SK-N-SH (cell line): ENCODE data around the gene VASP. TPM values are rescaled to one million over a fixed set of nuclear protein-coding genes. Genes with fewer than 3 reads are reported as not detected.

Source experiments
- CTCF ChIA-PET: fragments of 300-600, 350-600 bp; formaldehyde crosslinking; extraction: SDS; loops from one replicate; lab custom pipeline; 2021; lab: Yijun Ruan, JAX
- POLR2A ChIA-PET: fragments of 350-600 bp; sonication (Branson Sonifier 250); formaldehyde crosslinking; extraction: SDS; loops from one replicate; lab custom pipeline; 2020; ENCODE audit warnings: antibody characterized with exemption, inconsistent platforms; lab: Yijun Ruan, JAX
- DNase-seq: peaks from one replicate; pipeline ENCODE4 v3.0.0; 2012
- H2AFZ ChIP-seq: fragments of 200-600 bp; sonication (generic); 2 replicates; pipeline ENCODE4 v1.8.1; 2016; ENCODE audit warnings: antibody characterized with exemption, mild to moderate bottlenecking, low read depth
- H3F3A ChIP-seq: fragments of 200-600 bp; sonication (generic); replicated peaks from 2 replicates; pipeline ENCODE3; 2016; ENCODE audit warnings: antibody characterized with exemption, mild to moderate bottlenecking; ENCODE audit not compliant: insufficient read depth
- H3K27ac ChIP-seq, 2 experiments: fragments of 200-500 bp in 1 of 2; fragments of 200-600 bp in 1 of 2; sonication (Bioruptor generic) in 1 of 2; sonication (generic), shearing (Covaris generic) in 1 of 2; 2 replicates each; pipeline versions ENCODE4 v1.5.1 to v1.6.1; 2014 to 2016; ENCODE audit warnings: low read depth in 2 of 2, inconsistent platforms in 1 of 2, low read length in 1 of 2, mild to moderate bottlenecking in 1 of 2, mixed read lengths in 1 of 2
- H3K27me3 ChIP-seq: fragments of 200-600 bp; sonication (generic), shearing (Covaris generic); 2 replicates; pipeline ENCODE4 v1.6.1; 2016; ENCODE audit warnings: mixed run types; ENCODE audit not compliant: insufficient read depth
- H3K36me3 ChIP-seq, 2 experiments: fragments of 200-500 bp in 1 of 2; fragments of 200-600 bp in 1 of 2; sonication (Bioruptor generic) in 1 of 2; sonication (generic) in 1 of 2; replicated peaks in 1 of 2; 2 replicates each; pipeline versions ENCODE3 to v1.5.1; 2014 to 2016; ENCODE audit warnings: low read length in 1 of 2, mild to moderate bottlenecking in 1 of 2; ENCODE audit not compliant: insufficient read depth in 2 of 2, control insufficient read depth in 1 of 2
- H3K4me1 ChIP-seq, 2 experiments: fragments of 200-500 bp in 1 of 2; fragments of 200-600 bp in 1 of 2; sonication (Bioruptor generic) in 1 of 2; sonication (generic), shearing (Covaris generic) in 1 of 2; 2 replicates each; pipeline versions ENCODE4 v1.5.1 to v1.6.1; 2014 to 2016; ENCODE audit warnings: low read depth in 1 of 2, low read length in 1 of 2, mixed run types in 1 of 2; ENCODE audit not compliant: insufficient read depth in 2 of 2, control insufficient read depth in 1 of 2
- H3K4me2 ChIP-seq: fragments of 200-600 bp; sonication (generic), shearing (Covaris generic); 2 replicates; pipeline ENCODE4 v1.6.1; 2017; ENCODE audit warnings: mixed run types
- H3K4me3 ChIP-seq, 2 experiments: fragments of 200-500 bp in 1 of 2; fragments of 200-600 bp in 1 of 2; sonication (Bioruptor generic) in 1 of 2; sonication (generic), shearing (Covaris generic) in 1 of 2; 2 replicates each; pipeline versions ENCODE4 v1.5.1 to v1.8.1; 2014 to 2016; ENCODE audit warnings: low read depth in 2 of 2, inconsistent platforms in 1 of 2, low read length in 1 of 2, mild to moderate bottlenecking in 1 of 2, mixed read lengths in 1 of 2, moderate library complexity in 1 of 2
- H3K79me2 ChIP-seq: fragments of 200-600 bp; sonication (generic); 2 replicates; pipeline ENCODE4 v1.8.1; 2017; ENCODE audit warnings: mild to moderate bottlenecking; ENCODE audit not compliant: insufficient read depth
- H3K9ac ChIP-seq: fragments of 200-600 bp; sonication (generic); 2 replicates; pipeline ENCODE4 v1.6.1; 2017; ENCODE audit warnings: mixed run types
- H3K9me2 ChIP-seq: fragments of 200-600 bp; sonication (generic); 2 replicates; pipeline ENCODE4 v1.6.1; 2017; ENCODE audit warnings: mixed run types
- H3K9me3 ChIP-seq: fragments of 200-600 bp; sonication (generic); 2 replicates; pipeline ENCODE4 v1.6.1; 2017; ENCODE audit warnings: mixed run types, mild to moderate bottlenecking, moderate library complexity
- H4K20me1 ChIP-seq: fragments of 200-600 bp; sonication (generic); 2 replicates; pipeline ENCODE4 v1.6.1; 2017; ENCODE audit warnings: mild to moderate bottlenecking, mixed run types; ENCODE audit not compliant: insufficient read depth
- CHD2 ChIP-seq: fragments of 150-350 bp; IDR thresholded peaks from 2 replicates; pipeline ENCODE4 v1.6.1; 2018; ENCODE audit warnings: low read length; ENCODE audit not compliant: partially characterized antibody
- FOXJ3 ChIP-seq: sonication (generic); formaldehyde crosslinking; IDR thresholded peaks from 2 replicates; pipeline ENCODE4 v1.5.1; 2020; ENCODE audit warnings: mild to moderate bottlenecking, missing genetic modification reagents
- GATA2 ChIP-seq: sonication (generic); formaldehyde crosslinking; IDR thresholded peaks from 2 replicates; pipeline ENCODE4 v1.5.0; 2020; ENCODE audit warnings: mild to moderate bottlenecking, missing genetic modification reagents
- MXI1 ChIP-seq: IDR thresholded peaks from 2 replicates; pipeline ENCODE4 v1.6.1; 2012; ENCODE audit warnings: mild to moderate bottlenecking, low read depth, low read length, improper control_type of control experiment
- NFIC ChIP-seq: IDR thresholded peaks from 2 replicates; pipeline ENCODE4 v1.4.0; 2012; ENCODE audit warnings: borderline replicate concordance
- NRF1 ChIP-seq: IDR thresholded peaks from 2 replicates; pipeline ENCODE4 v1.6.1; 2012; ENCODE audit warnings: low read depth, mild to moderate bottlenecking, low read length
- RAD21 ChIP-seq: IDR thresholded peaks from 2 replicates; pipeline ENCODE4 v1.6.1; 2012; ENCODE audit warnings: mild to moderate bottlenecking, low read length
- RCOR1 ChIP-seq: fragments of 150-350 bp; IDR thresholded peaks from 2 replicates; pipeline ENCODE4 v1.6.1; 2017; ENCODE audit warnings: antibody characterized with exemption, low read length
- RFX5 ChIP-seq: IDR thresholded peaks from 2 replicates; pipeline ENCODE4 v1.6.1; 2012; ENCODE audit warnings: mild to moderate bottlenecking, improper control_type of control experiment, low read length
- RXRA ChIP-seq: IDR thresholded peaks from 2 replicates; pipeline ENCODE4 v1.4.0; 2012; ENCODE audit warnings: low read depth, mild to moderate bottlenecking, borderline replicate concordance
- TAF1 ChIP-seq: IDR thresholded peaks from 2 replicates; pipeline ENCODE4 v1.6.1; 2012; ENCODE audit warnings: low read depth, mild to moderate bottlenecking, low read length, moderate library complexity, borderline replicate concordance
- TCF12 ChIP-seq: IDR thresholded peaks from 2 replicates; pipeline ENCODE4 v1.4.0; 2012
- USF2 ChIP-seq: fragments of 150-350 bp; IDR thresholded peaks from 2 replicates; pipeline ENCODE4 v1.6.1; 2017; ENCODE audit warnings: antibody characterized with exemption, low read length, low read depth, borderline replicate concordance
- WGBS: methylation state at CpG from one replicate; pipeline ENCODE4 v1.1.6; 2017; ENCODE audit warnings: low lambda C conversion rate; 5-methylcytosine and 5-hydroxymethylcytosine counted together
- polyA plus RNA-seq, 3 experiments: library from polyadenylated mRNA; depleted of rRNA; stranded (reverse); fragments of >200 nt; gene quantifications; 2 replicates each; pipeline ENCODE4 v1.2.3, GENCODE V29; 2012
- TF ChIP-seq, protein P1 (sequence below): fragments of 150-350 bp; IDR thresholded peaks from 2 replicates; pipeline ENCODE4 v1.6.1; 2016; ENCODE audit warnings: mild to moderate bottlenecking, low read depth, low read length
- TF ChIP-seq, protein P2 (sequence below): IDR thresholded peaks from 2 replicates; pipeline ENCODE4 v1.6.1; 2012; ENCODE audit warnings: mild to moderate bottlenecking, low read depth, low read length, moderate library complexity

VASP gene
- polyA plus RNA-seq, 1 of the 3 experiments (the other 2 are of a cell fraction) = 37.8 TPM

DNA sequence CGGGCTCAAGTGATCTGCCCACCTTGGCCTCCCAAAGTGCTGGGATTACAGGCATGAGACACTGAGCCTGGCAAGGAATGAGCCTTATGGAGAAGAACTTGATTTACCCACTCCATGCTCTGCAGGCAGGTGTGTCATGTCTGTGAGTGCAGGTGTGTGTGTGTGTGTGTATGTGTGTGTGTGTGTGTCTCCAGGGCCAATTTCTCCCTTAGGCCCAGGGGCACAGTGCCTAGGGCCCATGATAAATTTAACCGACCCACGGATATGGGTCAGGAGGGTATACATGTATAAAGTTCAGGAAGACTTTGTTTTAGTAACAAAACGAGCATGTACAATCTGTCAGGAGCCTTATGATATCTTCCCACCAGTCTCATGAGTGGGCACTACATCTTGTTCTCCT is 44.0 kb upstream of the VASP start:
- CTCF ChIA-PET = interaction anchor here (2.1 to 27.6 kb wide), 3 partner anchors 10 to 20 kb away, joined by 6 to 870 read pairs (median 19); no protein-coding TSS in a partner anchor
- POLR2A ChIA-PET = no interaction called here

GRCh38 chr19:45464274-45464673 is 43.0 kb upstream of the VASP start:
- no peaks in the 10 kb centered on the region for H3K36me3 ChIP-seq
- POLR2A ChIA-PET = no interaction called here
- peaks cover 7% of the 10 kb centered on the region for H3F3A ChIP-seq
- no peak for TF ChIP-seq MXI1
- no peak for TF ChIP-seq RCOR1
- H3K4me2 ChIP-seq = no peak overlapping the region
- no peaks in the 10 kb centered on the region for H3K9me2 ChIP-seq
- no peak overlapping the region for H3K27ac ChIP-seq
- no peak overlapping the region for H3K9ac ChIP-seq
- H2AFZ ChIP-seq = no peak overlapping the region
- H3K4me3 ChIP-seq = no peak overlapping the region
- no peaks in the 10 kb centered on the region; the same call in 1 of the 2 replicates for H3K27me3 ChIP-seq
- 35% methylated on average over 2 of the region's 2 CpGs for WGBS
- no peaks in the 10 kb centered on the region for H3K79me2 ChIP-seq
- H3K9me3 ChIP-seq = no peaks in the 10 kb centered on the region
- H3K4me1 ChIP-seq = peaks cover 0 to 12% of the 10 kb centered on the region in 2 experiments; a peak in 1 of 4 replicates
- DNase-seq = no peak
- H4K20me1 ChIP-seq = peaks cover 13% of the 10 kb centered on the region; the same call in 1 of the 2 replicates
- CTCF ChIA-PET = interaction anchor here (2.0 to 27.6 kb wide), 3 partner anchors 14 to 21 kb away, joined by 5 to 870 read pairs (median 19); no protein-coding TSS in a partner anchor

More for the DNA sequence above, 44.0 kb upstream of the VASP start:
- Histone ChIP-seq H2AFZ (no peak overlapping the region), H3K9me2 (no peaks in the 10 kb centered on the region)
- no peak for TF ChIP-seq NRF1
- TF ChIP-seq, all 33 proteins: peak for 0
- no peak overlapping the region for H3K4me3 ChIP-seq
- no peak for DNase-seq
- no peak overlapping the region for H3K27ac ChIP-seq
- H3K27me3 ChIP-seq = no peaks in the 10 kb centered on the region; the same call in 1 of the 2 replicates
- H3K79me2 ChIP-seq = no peaks in the 10 kb centered on the region
- peaks cover 11% of the 10 kb centered on the region for H3F3A ChIP-seq
- no peak overlapping the region for H3K9ac ChIP-seq
- H3K4me1 ChIP-seq = peaks cover 0 to 7% of the 10 kb centered on the region in 2 experiments; a peak in 1 of 4 replicates
- H3K9me3 ChIP-seq = no peaks in the 10 kb centered on the region
- H3K4me2 ChIP-seq = no peak overlapping the region
- no peaks in the 10 kb centered on the region for H3K36me3 ChIP-seq
- WGBS = 45% methylated on average over 2 of the region's 4 CpGs
- H4K20me1 ChIP-seq = peaks cover 3% of the 10 kb centered on the region; the same call in 1 of the 2 replicates

- no peak overlapping the region for H2AFZ ChIP-seq
- no peaks in the 10 kb centered on the region; the same call in 1 of the 2 replicates for H3K27me3 ChIP-seq
- H3K79me2 ChIP-seq = no peaks in the 10 kb centered on the region
- no peak overlapping the region for H3K9ac ChIP-seq
- ChIA-PET POLR2A (no interaction called here), CTCF (interaction anchor here (2.0 to 27.6 kb wide), 3 partner anchors 14 to 22 kb away, joined by 5 to 870 read pairs (median 19); no protein-coding TSS in a partner anchor)
- no peak for DNase-seq
- H3K9me2 ChIP-seq = no peaks in the 10 kb centered on the region
- H3K9me3 ChIP-seq = no peaks in the 10 kb centered on the region
- H3K4me1 ChIP-seq = peaks cover 0 to 15% of the 10 kb centered on the region in 2 experiments; a peak in 1 of 4 replicates
- no peak overlapping the region for H3K27ac ChIP-seq
- H3F3A ChIP-seq = peaks cover 11% of the 10 kb centered on the region
- 61% methylated on average over 7 of the region's 8 CpGs for WGBS
- H4K20me1 ChIP-seq = peaks cover 20% of the 10 kb centered on the region; the same call in 1 of the 2 replicates
- no peaks in the 10 kb centered on the region for H3K36me3 ChIP-seq
- H3K4me3 ChIP-seq = no peak overlapping the region
- no peak overlapping the region for H3K4me2 ChIP-seq
- TF ChIP-seq, protein P1, sequence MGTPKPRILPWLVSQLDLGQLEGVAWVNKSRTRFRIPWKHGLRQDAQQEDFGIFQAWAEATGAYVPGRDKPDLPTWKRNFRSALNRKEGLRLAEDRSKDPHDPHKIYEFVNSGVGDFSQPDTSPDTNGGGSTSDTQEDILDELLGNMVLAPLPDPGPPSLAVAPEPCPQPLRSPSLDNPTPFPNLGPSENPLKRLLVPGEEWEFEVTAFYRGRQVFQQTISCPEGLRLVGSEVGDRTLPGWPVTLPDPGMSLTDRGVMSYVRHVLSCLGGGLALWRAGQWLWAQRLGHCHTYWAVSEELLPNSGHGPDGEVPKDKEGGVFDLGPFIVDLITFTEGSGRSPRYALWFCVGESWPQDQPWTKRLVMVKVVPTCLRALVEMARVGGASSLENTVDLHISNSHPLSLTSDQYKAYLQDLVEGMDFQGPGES = no peak
- TF ChIP-seq RXRA (no peak), GATA2 (CRISPR knock-in tag) (no peak), TCF12 (no peak), NFIC (no peak), TAF1 (no peak), FOXJ3 (CRISPR knock-in tag) (no peak), RAD21 (no peak), RCOR1 (no peak), USF2 (no peak), CHD2 (no peak), RFX5 (no peak)
- TF ChIP-seq, protein P2, sequence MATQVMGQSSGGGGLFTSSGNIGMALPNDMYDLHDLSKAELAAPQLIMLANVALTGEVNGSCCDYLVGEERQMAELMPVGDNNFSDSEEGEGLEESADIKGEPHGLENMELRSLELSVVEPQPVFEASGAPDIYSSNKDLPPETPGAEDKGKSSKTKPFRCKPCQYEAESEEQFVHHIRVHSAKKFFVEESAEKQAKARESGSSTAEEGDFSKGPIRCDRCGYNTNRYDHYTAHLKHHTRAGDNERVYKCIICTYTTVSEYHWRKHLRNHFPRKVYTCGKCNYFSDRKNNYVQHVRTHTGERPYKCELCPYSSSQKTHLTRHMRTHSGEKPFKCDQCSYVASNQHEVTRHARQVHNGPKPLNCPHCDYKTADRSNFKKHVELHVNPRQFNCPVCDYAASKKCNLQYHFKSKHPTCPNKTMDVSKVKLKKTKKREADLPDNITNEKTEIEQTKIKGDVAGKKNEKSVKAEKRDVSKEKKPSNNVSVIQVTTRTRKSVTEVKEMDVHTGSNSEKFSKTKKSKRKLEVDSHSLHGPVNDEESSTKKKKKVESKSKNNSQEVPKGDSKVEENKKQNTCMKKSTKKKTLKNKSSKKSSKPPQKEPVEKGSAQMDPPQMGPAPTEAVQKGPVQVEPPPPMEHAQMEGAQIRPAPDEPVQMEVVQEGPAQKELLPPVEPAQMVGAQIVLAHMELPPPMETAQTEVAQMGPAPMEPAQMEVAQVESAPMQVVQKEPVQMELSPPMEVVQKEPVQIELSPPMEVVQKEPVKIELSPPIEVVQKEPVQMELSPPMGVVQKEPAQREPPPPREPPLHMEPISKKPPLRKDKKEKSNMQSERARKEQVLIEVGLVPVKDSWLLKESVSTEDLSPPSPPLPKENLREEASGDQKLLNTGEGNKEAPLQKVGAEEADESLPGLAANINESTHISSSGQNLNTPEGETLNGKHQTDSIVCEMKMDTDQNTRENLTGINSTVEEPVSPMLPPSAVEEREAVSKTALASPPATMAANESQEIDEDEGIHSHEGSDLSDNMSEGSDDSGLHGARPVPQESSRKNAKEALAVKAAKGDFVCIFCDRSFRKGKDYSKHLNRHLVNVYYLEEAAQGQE = no peak
Observed at GRCh38 chr19:45464852-45465441, 42.3 kb upstream of the VASP start.
